Uterus (tissue), 2 donors: ENCODE measurements around the gene GALNT14.

Experiments used
- POLR2A ChIP-seq, 2 donors: fragments of 450-650 bp; IDR thresholded peaks; one replicate each; pipeline ENCODE4 v1.6.1; 2016; ENCODE audit warnings: antibody characterized with exemption in 2 of 2, mild to moderate bottlenecking in 1 of 2, moderate library complexity in 1 of 2
- TF ChIP-seq, protein P1 (sequence below), 4 experiments: fragments of 200-600 bp in 2 of 4; fragments of 450-650 bp in 2 of 4; sonication (generic) in 2 of 4; IDR thresholded peaks; one replicate each; pipeline ENCODE4 v1.5.1; 2016 to 2019; ENCODE audit warnings: antibody characterized with exemption in 4 of 4, mild to moderate bottlenecking in 2 of 4, moderate library complexity in 1 of 4

DNA sequence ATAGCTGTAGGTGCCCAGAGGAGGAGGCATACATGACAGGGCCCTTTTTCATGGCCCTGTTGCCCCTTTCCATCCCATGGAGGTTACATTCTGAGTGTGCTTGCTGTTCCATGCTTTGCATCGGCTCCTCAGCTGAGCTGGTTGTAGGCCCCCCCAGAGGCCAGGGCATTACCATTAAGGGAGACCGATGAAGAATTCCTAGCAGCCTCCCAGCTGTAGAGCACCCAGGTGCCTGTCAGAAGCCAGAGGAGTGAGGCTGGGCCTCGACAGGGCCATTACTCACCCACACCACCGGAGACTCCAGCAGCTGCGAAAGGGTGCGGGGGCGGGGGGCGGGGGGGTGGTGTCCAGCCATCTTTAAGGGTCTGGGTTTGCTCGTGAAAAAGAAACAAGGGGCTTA lies 72.2 kb downstream of the GALNT14 start:
- TF ChIP-seq, protein P1, sequence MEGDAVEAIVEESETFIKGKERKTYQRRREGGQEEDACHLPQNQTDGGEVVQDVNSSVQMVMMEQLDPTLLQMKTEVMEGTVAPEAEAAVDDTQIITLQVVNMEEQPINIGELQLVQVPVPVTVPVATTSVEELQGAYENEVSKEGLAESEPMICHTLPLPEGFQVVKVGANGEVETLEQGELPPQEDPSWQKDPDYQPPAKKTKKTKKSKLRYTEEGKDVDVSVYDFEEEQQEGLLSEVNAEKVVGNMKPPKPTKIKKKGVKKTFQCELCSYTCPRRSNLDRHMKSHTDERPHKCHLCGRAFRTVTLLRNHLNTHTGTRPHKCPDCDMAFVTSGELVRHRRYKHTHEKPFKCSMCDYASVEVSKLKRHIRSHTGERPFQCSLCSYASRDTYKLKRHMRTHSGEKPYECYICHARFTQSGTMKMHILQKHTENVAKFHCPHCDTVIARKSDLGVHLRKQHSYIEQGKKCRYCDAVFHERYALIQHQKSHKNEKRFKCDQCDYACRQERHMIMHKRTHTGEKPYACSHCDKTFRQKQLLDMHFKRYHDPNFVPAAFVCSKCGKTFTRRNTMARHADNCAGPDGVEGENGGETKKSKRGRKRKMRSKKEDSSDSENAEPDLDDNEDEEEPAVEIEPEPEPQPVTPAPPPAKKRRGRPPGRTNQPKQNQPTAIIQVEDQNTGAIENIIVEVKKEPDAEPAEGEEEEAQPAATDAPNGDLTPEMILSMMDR (IDR thresholded peaks at IDR 0.05): no peak
- TF ChIP-seq POLR2A (IDR thresholded peaks at IDR 0.05): no peak
